Gastroesophageal sphincter (tissue), 3 donors: ENCODE data around the gene PHF23.

Experiments
- CTCF ChIP-seq, 4 experiments: fragments of 200-600 bp in 2 of 4; fragments of 450-650 bp in 2 of 4; sonication (generic) in 1 of 4; IDR thresholded peaks; one replicate each; pipeline ENCODE4 v1.5.1; 2017 to 2019; ENCODE audit warnings: antibody characterized with exemption in 4 of 4, mild to moderate bottlenecking in 2 of 4, moderate library complexity in 2 of 4
- EP300 ChIP-seq: sonication (generic); formaldehyde crosslinking; IDR thresholded peaks from one replicate; pipeline ENCODE4 v1.6.1; 2017; ENCODE audit warnings: antibody characterized with exemption, mild to moderate bottlenecking
- POLR2A ChIP-seq, 2 donors: fragments of 450-650 bp; IDR thresholded peaks; one replicate each; pipeline ENCODE4 v1.6.1; 2017; ENCODE audit warnings: antibody characterized with exemption in 2 of 2, mild to moderate bottlenecking in 2 of 2, moderate library complexity in 1 of 2

- TF ChIP-seq EP300 (no peak), CTCF (IDR thresholded peaks at IDR 0.05) (no peak), POLR2A (IDR thresholded peaks at IDR 0.05) (no peak)
Measured at GRCh38 chr17:7203391-7203790, 35.9 kb downstream of the PHF23 start.
